OCI-LY7 (cell line): ENCODE data around the gene ZNF648.

Source experiments
- EZH2phosphoT487 ChIP-seq: fragments of 200-600 bp; sonication (generic); IDR thresholded peaks from 2 replicates; pipeline ENCODE4 v1.6.1; 2018; ENCODE audit warnings: low read depth, borderline replicate concordance, mild to moderate bottlenecking, mixed run types, antibody characterized with exemption, low read length, moderate library complexity, mixed read lengths
- TF ChIP-seq, protein P1 (sequence below): fragments of 200-600 bp; sonication (generic); conservative IDR thresholded peaks from 2 replicates; pipeline ENCODE4 v1.5.1; 2014; ENCODE audit warnings: mild to moderate bottlenecking, antibody characterized with exemption, low read length, moderate library complexity, mixed read lengths

DNA sequence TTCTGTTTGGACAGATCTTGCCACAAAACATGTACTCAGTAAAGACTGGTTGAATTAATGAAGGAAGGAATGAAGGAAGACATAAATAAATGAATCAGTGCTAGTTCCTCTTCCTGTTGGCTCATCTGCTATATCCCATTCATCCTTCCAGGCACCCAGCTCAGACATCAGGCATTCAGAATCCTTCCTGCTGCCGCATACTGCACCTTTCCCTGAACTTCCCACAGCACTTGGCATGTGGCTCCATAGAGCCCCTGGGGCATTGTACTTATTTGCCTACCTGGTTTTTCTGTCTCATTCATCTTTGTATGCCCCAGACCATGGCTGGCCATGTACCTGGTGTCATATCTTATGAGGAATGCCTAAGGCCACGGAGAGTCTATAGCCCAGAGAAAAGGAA lies 34.4 kb upstream of the ZNF648 start:
- TF ChIP-seq, protein P1, sequence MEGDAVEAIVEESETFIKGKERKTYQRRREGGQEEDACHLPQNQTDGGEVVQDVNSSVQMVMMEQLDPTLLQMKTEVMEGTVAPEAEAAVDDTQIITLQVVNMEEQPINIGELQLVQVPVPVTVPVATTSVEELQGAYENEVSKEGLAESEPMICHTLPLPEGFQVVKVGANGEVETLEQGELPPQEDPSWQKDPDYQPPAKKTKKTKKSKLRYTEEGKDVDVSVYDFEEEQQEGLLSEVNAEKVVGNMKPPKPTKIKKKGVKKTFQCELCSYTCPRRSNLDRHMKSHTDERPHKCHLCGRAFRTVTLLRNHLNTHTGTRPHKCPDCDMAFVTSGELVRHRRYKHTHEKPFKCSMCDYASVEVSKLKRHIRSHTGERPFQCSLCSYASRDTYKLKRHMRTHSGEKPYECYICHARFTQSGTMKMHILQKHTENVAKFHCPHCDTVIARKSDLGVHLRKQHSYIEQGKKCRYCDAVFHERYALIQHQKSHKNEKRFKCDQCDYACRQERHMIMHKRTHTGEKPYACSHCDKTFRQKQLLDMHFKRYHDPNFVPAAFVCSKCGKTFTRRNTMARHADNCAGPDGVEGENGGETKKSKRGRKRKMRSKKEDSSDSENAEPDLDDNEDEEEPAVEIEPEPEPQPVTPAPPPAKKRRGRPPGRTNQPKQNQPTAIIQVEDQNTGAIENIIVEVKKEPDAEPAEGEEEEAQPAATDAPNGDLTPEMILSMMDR, result no peak
- no peak for TF ChIP-seq EZH2phosphoT487
